Measurements from ENCODE around the gene SF1.

The SF1 gene

DNA sequence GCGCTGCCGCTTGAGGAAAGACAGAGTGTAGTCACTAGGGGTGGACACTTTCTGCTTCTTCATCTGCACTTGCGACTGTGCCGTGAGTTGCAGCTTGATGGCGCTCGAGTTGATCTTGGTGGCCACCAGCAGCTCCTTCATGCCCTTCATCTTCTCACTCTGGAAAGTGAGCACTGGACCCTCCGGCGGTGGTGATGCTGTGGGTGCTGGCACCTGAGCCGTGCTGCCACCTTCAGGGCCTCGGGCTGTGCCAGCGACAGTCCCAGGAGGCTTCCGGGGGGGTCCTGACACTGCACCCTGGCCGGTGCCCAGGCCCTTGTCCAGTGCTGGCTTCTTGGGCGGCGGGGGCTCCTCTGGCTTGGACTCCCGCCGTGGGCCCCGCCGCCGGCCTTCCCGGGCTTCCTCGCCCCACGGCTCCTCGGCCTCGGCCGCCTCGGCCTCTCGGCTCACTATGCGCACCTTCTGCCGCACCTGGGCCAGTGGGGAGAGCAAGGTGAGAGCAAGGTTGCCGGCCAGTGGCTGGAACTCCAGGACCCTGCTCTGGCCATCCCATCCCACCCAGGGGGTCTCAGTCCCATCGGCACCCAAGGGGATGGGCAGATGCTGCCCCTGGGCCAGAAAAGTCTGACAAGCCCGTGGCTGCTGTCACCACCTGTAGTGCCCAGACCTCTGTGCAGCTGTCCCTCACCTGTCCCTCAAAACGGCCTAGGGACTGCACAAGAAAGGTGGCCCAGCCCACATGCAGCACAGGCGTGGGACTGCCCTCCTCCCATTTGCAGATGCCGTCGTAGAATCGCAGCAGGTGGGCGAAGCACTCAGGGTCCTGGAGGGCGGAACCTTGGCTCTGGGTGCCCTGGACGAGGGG lies 26.2 kb upstream of the SF1 start:
- H3K9ac ChIP-seq (ENCODE audit: low read depth, low read length) = peak overlapping the region; percentile 54
- TF ChIP-seq, protein P1, sequence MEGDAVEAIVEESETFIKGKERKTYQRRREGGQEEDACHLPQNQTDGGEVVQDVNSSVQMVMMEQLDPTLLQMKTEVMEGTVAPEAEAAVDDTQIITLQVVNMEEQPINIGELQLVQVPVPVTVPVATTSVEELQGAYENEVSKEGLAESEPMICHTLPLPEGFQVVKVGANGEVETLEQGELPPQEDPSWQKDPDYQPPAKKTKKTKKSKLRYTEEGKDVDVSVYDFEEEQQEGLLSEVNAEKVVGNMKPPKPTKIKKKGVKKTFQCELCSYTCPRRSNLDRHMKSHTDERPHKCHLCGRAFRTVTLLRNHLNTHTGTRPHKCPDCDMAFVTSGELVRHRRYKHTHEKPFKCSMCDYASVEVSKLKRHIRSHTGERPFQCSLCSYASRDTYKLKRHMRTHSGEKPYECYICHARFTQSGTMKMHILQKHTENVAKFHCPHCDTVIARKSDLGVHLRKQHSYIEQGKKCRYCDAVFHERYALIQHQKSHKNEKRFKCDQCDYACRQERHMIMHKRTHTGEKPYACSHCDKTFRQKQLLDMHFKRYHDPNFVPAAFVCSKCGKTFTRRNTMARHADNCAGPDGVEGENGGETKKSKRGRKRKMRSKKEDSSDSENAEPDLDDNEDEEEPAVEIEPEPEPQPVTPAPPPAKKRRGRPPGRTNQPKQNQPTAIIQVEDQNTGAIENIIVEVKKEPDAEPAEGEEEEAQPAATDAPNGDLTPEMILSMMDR (IDR thresholded peaks at IDR 0.05; ENCODE audit: borderline replicate concordance, extremely low read depth, low read length, poor library complexity, severe bottlenecking) = peak; percentile 36
- no peak for TF ChIP-seq EZH2 (IDR thresholded peaks at IDR 0.05; ENCODE audit: borderline replicate concordance, low read depth, low read length, severe bottlenecking)
- H3K27me3 ChIP-seq (ENCODE audit: insufficient read depth, low read length, poor library complexity) = no peaks in the 10 kb centered on the region
- peaks cover 12% of the 10 kb centered on the region for H3K79me2 ChIP-seq (ENCODE audit: insufficient read depth, low read length)
- 0 out of 2 replicates have a peak, but pooled peaks cover 6% of the 10 kb centered on the region for H4K20me1 ChIP-seq (ENCODE audit: insufficient read depth, low read length)
- H3K4me1 ChIP-seq (ENCODE audit: insufficient read depth, low read length) = peaks cover 61% of the 10 kb centered on the region
- no peak for DNase-seq
- no peak for ATAC-seq (ENCODE audit: insufficient read depth, low read depth)
- peak overlapping the region; percentile 75 for H3K4me2 ChIP-seq (ENCODE audit: insufficient read depth, low read length)
- H3K9me3 ChIP-seq (ENCODE audit: insufficient read depth, low read length, severe bottlenecking) = no peaks in the 10 kb centered on the region
- peaks cover 38% of the 10 kb centered on the region for H3K36me3 ChIP-seq (ENCODE audit: insufficient read depth, low read length)
- peak overlapping the region; percentile 62; the same call in 1 of the 2 replicates for H3K27ac ChIP-seq (ENCODE audit: low read length)
- H2AFZ ChIP-seq (ENCODE audit: low read depth, low read length) = no peak overlapping the region
- H3K4me3 ChIP-seq (ENCODE audit: low read depth in 1 of 2, low read length in 2 of 2) = peak overlapping the region in 1 of 2 experiments; percentile 62; a peak in 2 of 4 replicates

DNA sequence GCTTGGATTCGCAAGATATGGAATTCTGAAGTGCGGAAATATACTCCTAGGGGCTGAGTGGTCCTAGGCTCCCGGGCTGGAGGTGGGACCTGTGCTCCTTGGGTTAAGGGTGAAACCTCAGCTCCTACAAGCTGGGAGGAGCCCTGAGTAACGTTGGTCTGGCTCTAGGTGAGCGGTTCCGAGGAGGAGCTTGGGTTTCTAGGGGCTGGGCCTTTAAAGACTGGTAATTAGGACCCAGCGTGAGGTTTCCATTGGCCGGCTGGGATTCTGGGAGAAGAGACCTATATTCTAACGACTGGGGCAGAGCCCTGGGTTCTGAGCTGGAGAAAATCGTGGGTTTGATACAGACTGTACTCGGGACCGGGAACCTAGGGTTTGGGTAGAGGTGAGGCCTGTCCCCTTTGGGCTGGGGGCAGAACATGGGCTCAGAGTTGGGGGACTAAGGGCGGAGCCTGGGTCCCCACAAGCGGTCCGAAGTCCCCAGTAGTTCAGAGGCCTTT lies 25.6 kb upstream of the SF1 start:
- peak overlapping the region; percentile 54 for H3K9ac ChIP-seq (ENCODE audit: low read depth, low read length)
- peaks cover 6% of the 10 kb centered on the region; the same call in 1 of the 2 replicates for H3K79me2 ChIP-seq (ENCODE audit: insufficient read depth, low read length)
- H3K4me3 ChIP-seq (ENCODE audit: low read depth in 1 of 2, low read length in 2 of 2) = peak overlapping the region; percentile 47 to 62
- DNase-seq = peak; percentile 19
- ATAC-seq (ENCODE audit: insufficient read depth, low read depth) = peak; percentile 18
- H3K4me1 ChIP-seq (ENCODE audit: insufficient read depth, low read length) = peaks cover 54% of the 10 kb centered on the region
- peak overlapping the region; percentile 62 for H2AFZ ChIP-seq (ENCODE audit: low read depth, low read length)
- no peaks in the 10 kb centered on the region for H3K9me3 ChIP-seq (ENCODE audit: insufficient read depth, low read length, severe bottlenecking)
- TF ChIP-seq, protein P1 (IDR thresholded peaks at IDR 0.05; ENCODE audit: borderline replicate concordance, extremely low read depth, low read length, poor library complexity, severe bottlenecking) = no peak
- no peak for TF ChIP-seq EZH2 (IDR thresholded peaks at IDR 0.05; ENCODE audit: borderline replicate concordance, low read depth, low read length, severe bottlenecking)
- peaks cover 34% of the 10 kb centered on the region for H3K36me3 ChIP-seq (ENCODE audit: insufficient read depth, low read length)
- H4K20me1 ChIP-seq (ENCODE audit: insufficient read depth, low read length) = 0 out of 2 replicates have a peak, but pooled peaks cover 6% of the 10 kb centered on the region
- peak overlapping the region; percentile 75 for H3K4me2 ChIP-seq (ENCODE audit: insufficient read depth, low read length)
- no peaks in the 10 kb centered on the region for H3K27me3 ChIP-seq (ENCODE audit: insufficient read depth, low read length, poor library complexity)
- peak overlapping the region; percentile 62 for H3K27ac ChIP-seq (ENCODE audit: low read length)

DNA sequence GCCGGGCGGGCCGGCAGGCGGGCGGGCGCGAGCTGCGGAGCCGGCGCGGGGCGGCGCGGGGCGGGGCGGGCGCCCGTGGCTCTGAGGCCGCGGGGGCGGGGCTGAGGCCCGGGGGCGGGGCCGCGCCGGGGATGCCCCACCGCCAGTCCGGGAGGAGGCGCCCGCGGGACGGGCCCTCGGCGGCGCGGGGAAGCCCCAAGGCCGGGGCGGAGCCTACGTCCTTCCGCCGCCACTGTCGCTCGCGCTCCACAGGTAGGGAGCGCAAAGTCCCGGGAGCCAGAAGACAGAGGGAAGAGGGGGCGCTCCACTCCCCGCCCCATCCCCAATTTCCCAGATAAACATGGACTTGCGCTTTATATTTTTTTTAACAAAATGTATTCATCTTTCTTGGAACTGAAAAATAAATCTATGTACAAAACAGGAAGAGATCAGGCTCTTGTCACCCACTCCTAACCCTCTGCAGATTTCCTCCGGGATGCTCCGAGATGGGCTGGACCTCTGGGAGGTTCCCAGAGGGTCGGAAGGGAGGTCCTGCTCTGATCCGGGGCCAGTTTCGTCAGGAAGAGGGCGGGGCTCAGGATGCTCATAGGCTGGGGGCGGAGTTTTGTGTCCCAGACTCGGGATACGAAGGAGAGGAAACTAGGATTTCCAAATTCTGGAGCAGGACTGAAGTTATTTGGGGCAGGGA lies 25.0 kb upstream of the SF1 start, which contains the start of gene MAP4K2:
Gene MAP4K2, minus strand, starts transcription at position 57 of the 688 bp plus-strand sequence. CDS start 65 bp downstream, outside the sequence.
- H2AFZ ChIP-seq (ENCODE audit: low read depth, low read length) = peak within 1 kb of the TSS; percentile 68
- ATAC-seq (ENCODE audit: insufficient read depth, low read depth) (peak; percentile 90), DNase-seq (peak; percentile 85)
- H3K9ac ChIP-seq (ENCODE audit: low read depth, low read length) = peak within 1 kb of the TSS; percentile 54
- no peaks in the 10 kb centered on the region for H3K27me3 ChIP-seq (ENCODE audit: insufficient read depth, low read length, poor library complexity)
- TF ChIP-seq EZH2 (IDR thresholded peaks at IDR 0.05; ENCODE audit: borderline replicate concordance, low read depth, low read length, severe bottlenecking) = no peak
- TF ChIP-seq, protein P1 (IDR thresholded peaks at IDR 0.05; ENCODE audit: borderline replicate concordance, extremely low read depth, low read length, poor library complexity, severe bottlenecking) = peak; percentile 39
- H3K27ac ChIP-seq (ENCODE audit: low read length) = peak within 1 kb of the TSS; percentile 62
- peak within 1 kb of the TSS; percentile 75 for H3K4me2 ChIP-seq (ENCODE audit: insufficient read depth, low read length)
- H3K4me1 ChIP-seq (ENCODE audit: insufficient read depth, low read length) = peaks cover 48% of the 10 kb centered on the region
- peaks cover 2% of the 10 kb centered on the region; the same call in 1 of the 2 replicates for H3K79me2 ChIP-seq (ENCODE audit: insufficient read depth, low read length)
- H3K36me3 ChIP-seq (ENCODE audit: insufficient read depth, low read length) = peaks cover 34% of the 10 kb centered on the region
- H3K9me3 ChIP-seq (ENCODE audit: insufficient read depth, low read length, severe bottlenecking) = no peaks in the 10 kb centered on the region
- H3K4me3 ChIP-seq (ENCODE audit: low read depth in 1 of 2, low read length in 2 of 2) = peak within 1 kb of the TSS; percentile 47 to 62
- 0 out of 2 replicates have a peak, but pooled peaks cover 6% of the 10 kb centered on the region for H4K20me1 ChIP-seq (ENCODE audit: insufficient read depth, low read length)
